GM13976 (cell line): ENCODE results near the gene CEP85L.

Experiments
- DNase-seq: peaks from one replicate; pipeline ENCODE4 v3.0.0; 2012; ENCODE audit warnings: low spot score
- CTCF ChIP-seq: IDR thresholded peaks from 2 replicates; pipeline ENCODE4 v1.5.1; 2012; ENCODE audit warnings: borderline replicate concordance, mild to moderate bottlenecking; ENCODE audit not compliant: insufficient read depth; ENCODE audit errors: extremely low read depth, missing control alignments, control extremely low read depth
- in situ Hi-C: fragments of 300-500 bp; cut with MboI; formaldehyde crosslinking; loops from one replicate; pipeline ENCODE4 v1.12.0; 2022; ENCODE audit warnings: low sequenced_read_pairs, mixed read lengths, inconsistent platforms; ENCODE audit not compliant: unreplicated experiment

Gene CEP85L

GRCh38 chr6:118683881-118684872 lies 32.8 kb upstream of the CEP85L start:
- no peak for DNase-seq
- in situ Hi-C loops = no loop called here

GRCh38 chr6:118680452-118681095 lies 29.2 kb upstream of the CEP85L start:
- no peak for DNase-seq
- no peak for TF ChIP-seq CTCF
- in situ Hi-C loops = no loop called here

More at GRCh38 chr6:118683881-118684872, 32.8 kb upstream of the CEP85L start:
- no peak for TF ChIP-seq CTCF

GRCh38 chr6:118679327-118679901 lies 28.0 kb upstream of the CEP85L start:
- no peak for DNase-seq
- no peak for TF ChIP-seq CTCF
- in situ Hi-C loops = no loop called here

- no peak for TF ChIP-seq CTCF
- no peak for DNase-seq
- in situ Hi-C loops = no loop called here
Measured at GRCh38 chr6:118678866-118679265, 27.5 kb upstream of the CEP85L start.

- in situ Hi-C loops = no loop called here
- TF ChIP-seq CTCF = no peak
- DNase-seq = no peak
Measured at GRCh38 chr6:118677193-118677592, 25.8 kb upstream of the CEP85L start.

GRCh38 chr6:118675225-118675624 lies 23.8 kb upstream of the CEP85L start:
- no peak for TF ChIP-seq CTCF
- in situ Hi-C loops = no loop called here
- DNase-seq = no peak
